Left renal cortex interstitium (tissue), 4 donors: ENCODE measurements around the gene RANBP10. TPM values are rescaled to one million over a fixed set of nuclear protein-coding genes. Genes with fewer than 3 reads are reported as not detected.
"Not testable (repeated sequence)": the region's sequence is repeated elsewhere in the genome, so short reads cannot be mapped to it uniquely, and the experiment has no call there.

Experiments
- DNase-seq, 4 donors: peaks; one replicate each; pipeline ENCODE4 v3.0.0-alpha.2; 2013; ENCODE audit warnings: low read depth in 4 of 4, low spot score in 2 of 4, missing footprints in 1 of 4
- polyA plus RNA-seq, 4 donors: library from polyadenylated mRNA; unstranded; fragments of 120-200 nt; gene quantifications; one replicate each; pipeline ENCODE4 v1.2.1, GENCODE V29; 2013; ENCODE audit not compliant: insufficient read length in 4 of 4

Gene RANBP10
- 10 to 100 TPM; 18.4 to 34.4 (median 25.0) TPM for polyA plus RNA-seq

- DNase-seq = peak; percentile 94 to 99 (median 96)
Observed at GRCh38 chr16:67806428-67807147, at the start of gene RANBP10, which contains the start of gene TSNAXIP1. TSS of gene RANBP10 (minus strand) at chr16:67806560. CDS start at chr16:67806536, 24 bp downstream. TSS of gene TSNAXIP1 (plus strand) at chr16:67806889. CDS start at chr16:67807150, 261 bp downstream.

- DNase-seq = no peak
Observed at GRCh38 chr16:67855789-67856188, 49.4 kb upstream of the RANBP10 start.

- DNase-seq = no peak
Observed at GRCh38 chr16:67853670-67854069, 47.3 kb upstream of the RANBP10 start.

- DNase-seq = no peak
Observed at GRCh38 chr16:67848118-67848517, 41.8 kb upstream of the RANBP10 start.

- no peak for DNase-seq
Observed at GRCh38 chr16:67847064-67847861, 40.9 kb upstream of the RANBP10 start, which contains the start of gene CENPT. TSS of gene CENPT (minus strand) at chr16:67847693. CDS start at chr16:67833859, 13,834 bp downstream.

- DNase-seq = peak; percentile 86 to 96 (median 94)
Observed at GRCh38 chr16:67846320-67847063, 40.1 kb upstream of the RANBP10 start, which contains the start of gene NUTF2. TSS of gene NUTF2 (plus strand) at chr16:67846933. CDS start at chr16:67865131, 18,198 bp downstream.

GRCh38 chr16:67846063-67846319 lies 39.6 kb upstream of the RANBP10 start:
- DNase-seq = no peak

- no peak for DNase-seq
Observed at GRCh38 chr16:67845291-67846062, 39.1 kb upstream of the RANBP10 start.

- DNase-seq = no peak
Observed at GRCh38 chr16:67844497-67844896, 38.1 kb upstream of the RANBP10 start.

GRCh38 chr16:67843343-67843765 lies 37.0 kb upstream of the RANBP10 start:
- DNase-seq = no peak

- no peak for DNase-seq
Observed at GRCh38 chr16:67842509-67843342, 36.4 kb upstream of the RANBP10 start.

GRCh38 chr16:67841816-67842508 lies 35.6 kb upstream of the RANBP10 start, which contains the start of gene THAP11:
TSS of gene THAP11 (plus strand) at chr16:67842320. CDS start at chr16:67842555, 235 bp downstream.
- peak; percentile 88 to 96 (median 94) for DNase-seq

- DNase-seq = no peak
Observed at GRCh38 chr16:67841198-67841815, 34.9 kb upstream of the RANBP10 start.

GRCh38 chr16:67837811-67838210 lies 31.5 kb upstream of the RANBP10 start:
- no peak for DNase-seq

- not testable (repeated sequence) for DNase-seq
Observed at GRCh38 chr16:67837190-67837589, 30.8 kb upstream of the RANBP10 start.

- no peak for DNase-seq
Observed at GRCh38 chr16:67834242-67834614, 27.9 kb upstream of the RANBP10 start.

GRCh38 chr16:67833415-67834241 lies 27.3 kb upstream of the RANBP10 start:
- peak in 2 of 4 donors; percentile 84 to 94 for DNase-seq
